Stimulated activated CD4-positive, alpha-beta T cell treated with anti-CD3 and anti-CD28 coated beads, TNF-alpha, amount 100 ng/mL, for 4 hours (primary cell): ENCODE results near the gene PDE4B.

ENCODE experiments used
- DNase-seq, 3 experiments: peaks; one replicate each; pipeline ENCODE4 v3.0.0-alpha.2; 2020; ENCODE audit warnings: low read depth in 3 of 3

The PDE4B gene

DNA sequence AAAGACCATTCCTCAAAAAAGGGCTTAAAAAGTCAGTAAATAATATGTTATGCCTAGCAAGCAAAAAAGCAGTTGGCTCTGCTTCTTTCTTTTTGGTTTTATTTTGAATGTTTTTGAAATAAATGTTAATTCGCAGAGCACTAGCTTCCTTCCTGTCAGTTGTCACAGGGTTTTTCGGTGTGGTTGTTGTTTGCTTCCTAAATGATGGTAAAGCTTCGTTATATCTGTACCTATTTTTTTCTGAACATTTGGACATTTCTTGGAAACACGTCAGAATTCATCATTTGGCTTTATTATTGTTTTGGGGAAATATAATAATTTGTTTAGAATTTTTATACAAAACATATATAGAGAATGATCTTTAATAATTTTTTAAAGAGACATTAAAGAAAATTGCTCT, 389.3 kb downstream of the PDE4B start:
- DNase-seq: no peak

DNA sequence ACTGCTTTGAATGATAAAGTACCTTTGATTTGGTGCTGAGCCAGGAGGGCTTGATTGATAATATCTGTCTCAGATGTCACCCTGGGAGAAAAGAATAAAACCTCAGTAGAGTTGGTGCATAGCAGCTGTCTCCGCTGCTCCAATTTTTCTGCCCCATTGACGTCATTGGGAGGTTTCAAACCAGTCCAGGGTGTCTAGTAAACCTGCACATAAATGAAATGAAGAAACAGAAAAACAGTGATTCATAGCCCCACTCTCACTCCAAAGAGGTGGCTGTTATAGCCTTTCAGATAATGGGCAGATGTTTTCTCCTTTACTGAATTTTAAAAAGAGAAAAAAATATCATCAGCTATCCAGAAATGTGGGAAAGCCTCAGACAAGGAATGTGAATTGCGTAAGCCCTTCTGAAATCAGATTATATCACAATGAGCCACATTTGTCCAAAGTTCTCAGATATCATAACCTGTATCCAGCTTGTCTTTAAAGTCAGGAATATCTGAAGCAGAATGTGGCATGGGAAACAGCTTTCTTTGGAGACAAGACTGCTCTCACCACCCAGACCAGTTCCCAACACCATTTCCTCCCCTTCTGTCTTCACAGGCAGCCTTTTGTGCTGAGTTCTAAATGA, 390.0 kb downstream of the PDE4B start:
- DNase-seq: no peak

DNA sequence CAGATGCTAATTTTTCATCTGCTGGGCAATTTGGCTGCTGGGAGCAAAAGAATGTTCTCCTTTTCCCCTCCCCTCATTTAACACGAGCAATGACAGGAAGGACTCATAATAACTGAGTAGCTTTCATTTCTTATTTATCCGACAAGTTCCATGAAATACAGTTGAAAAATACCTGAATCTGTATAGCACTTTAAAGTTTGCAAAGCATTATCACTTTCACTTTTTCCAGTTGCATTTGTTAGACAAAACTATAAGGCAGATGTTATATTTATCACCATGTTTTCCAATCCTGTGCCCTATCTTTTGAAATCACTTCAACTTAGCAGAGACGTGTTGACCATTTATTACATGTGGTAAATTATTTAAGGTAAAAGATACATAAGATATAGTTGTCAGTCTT, 390.7 kb downstream of the PDE4B start:
- no peak for DNase-seq

- DNase-seq: no peak
Measured at GRCh38 chr1:66197120-66197519, 404.4 kb downstream of the PDE4B start.

DNA sequence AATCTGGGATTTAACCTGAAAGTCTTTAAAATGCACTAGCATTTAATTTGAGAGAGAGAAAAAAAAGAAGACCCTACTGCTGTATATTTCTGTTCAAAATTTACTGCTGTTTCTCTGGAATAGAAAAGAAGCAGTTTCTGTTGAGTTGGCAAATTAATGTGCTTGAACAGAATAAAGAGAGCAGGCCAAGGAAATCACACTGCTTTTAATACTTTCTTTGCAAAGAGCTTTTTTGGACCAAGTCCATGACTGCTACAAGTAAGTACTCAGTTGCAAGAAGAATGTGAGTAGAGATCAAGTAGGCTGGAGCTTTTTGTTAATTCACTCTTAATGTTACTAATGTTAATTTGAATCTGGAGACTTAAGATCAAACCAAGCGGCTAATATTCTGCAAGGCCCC, 405.1 kb downstream of the PDE4B start:
- DNase-seq: no peak

DNA sequence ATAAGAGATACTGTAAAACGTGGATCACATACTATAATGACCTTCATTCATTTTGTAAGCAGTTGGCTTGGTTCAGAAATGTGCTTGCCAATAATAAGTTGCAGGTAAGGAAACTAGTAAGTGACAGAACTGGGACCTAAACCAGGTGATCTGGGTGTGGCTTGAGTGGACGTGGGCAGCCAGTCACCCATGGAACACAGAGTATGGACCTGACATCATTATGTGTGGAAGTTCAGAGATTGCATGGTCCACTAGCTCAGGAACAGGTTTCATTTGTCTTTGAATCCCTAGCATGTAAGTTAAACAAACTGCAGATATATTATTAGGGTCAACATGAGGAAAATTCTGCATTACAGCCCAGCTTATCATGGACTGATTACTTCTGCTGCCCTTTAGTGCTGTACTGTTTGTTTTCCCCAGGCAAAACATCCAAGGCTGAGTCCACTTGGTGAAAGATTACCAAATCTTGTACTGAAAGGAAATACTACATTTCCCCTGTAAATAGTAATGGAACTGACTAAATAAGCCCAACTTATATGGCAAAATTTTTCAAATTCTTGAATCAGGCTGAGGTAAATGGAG, 414.0 kb downstream of the PDE4B start:
- no peak for DNase-seq

GRCh38 chr1:66207484-66207883, 414.8 kb downstream of the PDE4B start:
- no peak for DNase-seq

GRCh38 chr1:66208632-66209031, 415.9 kb downstream of the PDE4B start:
- no peak for DNase-seq

DNA sequence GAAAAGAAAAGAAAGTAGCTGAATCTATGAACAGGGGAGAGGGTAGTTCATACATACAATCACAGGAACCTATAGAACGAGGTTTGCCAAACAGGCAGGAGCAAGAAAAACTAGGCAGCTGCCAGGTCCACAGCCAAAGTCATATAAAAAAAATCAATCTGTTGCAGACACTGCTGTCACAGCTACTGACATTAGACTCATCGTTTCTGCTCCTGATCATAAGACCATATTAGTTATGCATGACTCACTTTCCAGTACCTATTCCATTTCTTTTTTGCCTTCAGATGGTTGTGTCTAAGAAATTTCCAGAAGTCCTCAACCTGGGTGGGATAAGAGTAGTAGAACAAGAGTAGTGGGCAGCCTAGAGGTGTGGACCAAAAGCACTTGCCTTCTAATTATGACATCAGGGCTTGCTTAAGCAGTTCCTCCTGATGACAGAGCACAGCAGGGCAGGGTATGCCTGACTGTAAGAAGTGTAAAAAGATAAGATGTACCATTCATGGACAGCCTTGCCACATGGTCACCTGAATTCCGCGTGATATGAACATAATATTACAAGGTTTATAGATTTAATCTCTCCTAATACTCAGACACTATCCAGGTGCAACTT, 418.0 kb downstream of the PDE4B start:
- DNase-seq: no peak

DNA sequence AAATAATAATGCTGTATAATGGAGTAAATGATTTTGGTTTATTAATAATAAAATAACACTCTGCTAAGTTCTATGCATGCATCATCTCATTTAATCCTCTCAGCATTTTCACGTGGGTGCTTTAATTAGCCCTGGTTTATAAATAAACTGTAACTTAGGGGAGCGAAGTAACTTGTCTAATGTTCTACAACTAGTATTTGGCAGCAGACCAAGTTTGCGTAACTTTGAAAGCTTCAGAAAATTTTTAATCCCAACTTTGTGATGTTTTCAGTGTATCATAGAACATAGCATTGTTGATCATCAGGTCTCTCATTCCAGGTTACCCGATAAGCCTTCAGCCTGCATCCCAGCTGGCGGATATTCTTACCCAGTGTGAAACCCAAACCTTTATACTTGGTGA, 418.8 kb downstream of the PDE4B start:
- DNase-seq: no peak

- DNase-seq: no peak
Measured at GRCh38 chr1:66213491-66213890, 420.8 kb downstream of the PDE4B start.

GRCh38 chr1:66214901-66215300, 422.2 kb downstream of the PDE4B start:
- no peak for DNase-seq

DNA sequence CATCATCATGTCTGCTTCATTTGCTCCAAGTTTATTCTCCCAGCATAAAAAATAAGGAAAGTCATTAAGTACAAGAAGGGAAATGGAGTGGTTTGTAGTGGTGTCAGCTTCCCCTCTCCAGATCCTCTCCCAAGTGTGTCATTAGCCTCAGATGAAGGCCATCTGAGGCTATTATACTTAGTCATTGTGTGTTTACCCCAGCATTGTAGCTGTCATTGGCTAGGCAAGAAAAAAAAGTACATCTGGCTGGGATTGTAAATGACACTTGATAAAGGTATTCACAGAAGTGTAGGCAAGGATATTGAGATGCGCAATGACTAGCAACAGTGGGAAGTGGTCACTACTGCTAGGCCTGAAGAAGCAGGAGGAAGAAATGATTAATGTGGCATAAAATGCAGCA, 424.3 kb downstream of the PDE4B start:
- no peak for DNase-seq

DNA sequence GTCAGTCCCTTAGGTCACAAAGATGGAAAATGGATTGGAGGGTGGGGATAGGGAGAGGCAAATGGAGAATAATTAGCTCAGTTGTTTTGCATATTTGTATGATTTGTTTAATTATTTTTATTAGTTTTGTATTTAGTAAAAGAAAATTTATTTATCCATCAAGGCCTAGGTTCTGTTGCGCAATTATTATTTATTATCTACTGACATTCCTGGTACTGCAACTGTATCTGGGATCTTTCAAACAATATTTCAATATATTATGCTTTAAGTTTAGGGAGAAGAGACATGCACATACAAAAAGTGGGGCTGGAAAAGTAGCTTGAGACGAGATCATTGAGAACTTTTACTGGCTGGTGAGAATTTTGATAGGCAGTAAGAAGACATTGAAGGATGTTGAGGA, 424.9 kb downstream of the PDE4B start:
- no peak for DNase-seq

DNA sequence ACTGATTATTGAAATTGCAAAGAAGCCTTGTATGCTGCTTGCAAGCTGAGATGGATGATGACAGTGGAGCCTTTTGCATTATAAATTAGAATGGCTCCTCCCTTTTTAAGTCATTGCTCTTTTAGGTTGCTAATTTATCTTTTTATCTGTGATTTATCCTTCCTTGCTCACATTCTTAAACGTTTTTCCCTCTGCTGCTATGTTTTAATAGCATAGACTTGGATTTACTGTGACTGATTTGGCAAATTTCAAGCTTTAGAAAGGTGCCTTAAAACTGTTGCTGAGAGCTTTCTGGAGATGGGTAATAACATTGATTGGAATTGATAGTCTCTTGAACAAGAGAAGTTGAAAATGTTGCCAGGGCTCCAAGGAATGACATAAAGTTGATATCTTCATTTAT, 427.8 kb downstream of the PDE4B start:
- no peak for DNase-seq

DNA sequence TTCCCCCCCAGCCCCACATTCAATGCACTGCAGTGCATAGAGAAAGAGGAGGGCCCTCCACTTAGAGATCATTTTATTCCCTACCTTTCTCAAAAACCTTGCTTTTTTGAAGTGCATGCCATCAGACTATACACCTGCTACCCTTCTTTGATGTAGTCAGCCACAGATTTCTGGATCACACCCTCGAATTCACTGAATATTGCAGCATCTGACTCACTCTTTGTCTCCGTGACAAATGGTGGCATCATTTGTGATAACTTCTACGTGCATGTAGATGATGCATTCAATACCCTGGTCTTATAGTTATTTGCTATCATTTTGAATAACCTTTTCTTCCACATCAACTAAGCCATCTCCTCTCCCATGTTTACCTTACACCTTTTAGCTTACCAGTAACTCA, 431.0 kb downstream of the PDE4B start:
- no peak for DNase-seq

DNA sequence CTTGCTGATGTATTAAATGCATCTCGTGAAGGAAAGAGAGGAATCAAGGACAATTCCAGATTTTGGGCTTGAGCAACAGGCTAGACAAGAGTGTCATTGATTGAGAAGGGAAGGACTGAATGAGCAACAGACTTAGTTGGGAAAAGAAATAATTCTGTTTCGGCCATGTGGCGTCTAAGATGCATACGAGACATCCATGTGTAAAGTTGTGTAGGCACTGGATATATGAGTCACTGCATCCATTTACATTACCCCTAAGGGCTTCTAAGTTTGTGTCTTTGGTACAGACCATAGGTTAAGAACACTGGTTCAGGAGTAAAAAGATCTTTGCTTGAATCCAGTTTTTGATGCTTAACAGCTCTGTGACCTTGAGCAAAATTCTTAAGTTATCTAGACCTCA, 434.3 kb downstream of the PDE4B start:
- no peak for DNase-seq

DNA sequence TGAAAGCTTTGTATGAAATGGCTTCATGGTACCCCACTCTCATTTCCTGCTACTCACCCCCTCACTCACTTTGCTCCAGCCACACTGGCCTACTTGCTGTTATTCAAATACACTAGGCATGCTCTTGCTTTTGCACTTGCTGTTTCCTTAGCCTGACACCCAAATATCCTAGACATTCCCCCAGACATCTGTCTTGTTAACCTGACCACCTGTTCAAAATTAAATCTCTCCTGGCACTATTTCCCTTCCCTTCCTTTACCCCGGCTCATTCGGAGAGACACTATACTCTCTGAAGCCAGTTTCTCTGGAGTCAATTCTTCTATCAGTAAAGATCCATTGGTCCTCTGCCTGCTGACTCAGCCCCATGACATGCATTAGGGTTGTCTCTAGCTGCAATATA, 435.3 kb downstream of the PDE4B start:
- no peak for DNase-seq

DNA sequence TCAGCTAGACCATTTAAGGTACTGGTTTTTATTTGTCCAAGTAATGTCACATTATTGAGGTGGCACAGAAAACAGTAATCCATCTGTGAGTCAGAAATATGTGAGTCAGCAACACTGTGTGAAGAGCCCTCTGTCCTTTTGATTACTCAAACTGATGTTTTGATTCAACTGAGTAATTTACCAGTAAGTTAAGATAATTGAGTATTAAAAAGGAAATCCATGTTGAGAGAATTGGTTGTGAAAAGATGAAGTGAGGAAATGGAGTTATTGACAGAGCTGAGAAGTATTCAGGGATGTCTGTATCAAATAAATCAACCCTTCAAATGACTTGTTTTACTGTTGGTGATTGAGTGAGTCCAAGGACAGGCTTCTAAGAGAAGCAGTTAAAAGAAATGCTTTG, 438.5 kb downstream of the PDE4B start:
- DNase-seq: no peak

DNA sequence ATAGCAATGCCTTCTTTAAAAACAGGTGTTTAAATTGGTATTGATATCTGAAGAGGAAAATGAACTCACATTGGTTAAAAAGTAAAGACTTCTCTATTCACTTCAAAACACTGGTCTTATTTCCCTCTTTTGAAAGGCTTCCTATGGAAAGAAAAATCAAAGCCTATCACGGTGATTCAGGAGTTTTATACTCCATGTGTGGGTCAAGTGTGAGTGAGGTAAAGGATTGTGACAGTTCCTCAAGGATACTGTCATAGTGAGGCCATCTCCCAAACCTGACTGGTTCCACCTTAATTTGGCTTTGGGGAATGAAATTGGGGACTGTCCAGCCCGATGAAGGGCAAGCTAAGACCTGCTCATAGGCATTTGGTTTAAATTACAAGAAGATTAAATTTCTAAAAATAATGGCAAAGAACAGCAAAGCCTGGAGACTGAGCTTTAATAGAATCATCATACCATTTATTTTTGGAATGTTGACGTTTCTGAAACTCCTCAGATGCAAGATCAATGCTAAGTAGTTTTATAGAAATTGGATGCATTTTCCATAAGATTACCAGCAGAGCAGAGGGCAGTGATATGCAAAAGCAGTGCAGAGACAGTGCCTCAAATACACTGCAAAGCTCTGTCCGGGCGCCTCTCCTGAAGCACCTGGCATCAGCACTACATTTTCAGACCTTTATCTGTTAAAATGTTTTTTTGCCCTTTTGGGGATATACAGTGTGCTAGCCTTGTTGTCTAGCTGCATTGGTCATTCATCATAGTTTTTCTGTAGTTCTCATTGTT, 439.2 kb downstream of the PDE4B start:
- no peak for DNase-seq

- no peak for DNase-seq
Measured at GRCh38 chr1:66237042-66237441, 444.3 kb downstream of the PDE4B start.

- no peak for DNase-seq
Measured at GRCh38 chr1:66237722-66238479, 445.2 kb downstream of the PDE4B start.
